ENCODE measurements around the gene MYH15.

MYH15 gene

GRCh38 chr3:108414007-108414406 is 96.4 kb downstream of the MYH15 start:
- DNase-seq (ENCODE audit: low spot score): no peak

GRCh38 chr3:108412121-108412750 is 98.2 kb downstream of the MYH15 start:
- DNase-seq (ENCODE audit: low spot score): no peak

GRCh38 chr3:108410531-108410984 is 99.8 kb downstream of the MYH15 start:
- DNase-seq (ENCODE audit: low spot score): no peak

- DNase-seq (ENCODE audit: low spot score): no peak
Observed at GRCh38 chr3:108409800-108410178, 100.6 kb downstream of the MYH15 start.

- no peak for DNase-seq (ENCODE audit: low spot score)
Observed at GRCh38 chr3:108408883-108409799, 101.3 kb downstream of the MYH15 start.

GRCh38 chr3:108407886-108408285 is 102.5 kb downstream of the MYH15 start:
- DNase-seq (ENCODE audit: low spot score): no peak

- DNase-seq (ENCODE audit: low spot score): peak; percentile 73
Observed at GRCh38 chr3:108406661-108407206, 103.7 kb downstream of the MYH15 start.

GRCh38 chr3:108406063-108406660 is 104.2 kb downstream of the MYH15 start:
- DNase-seq (ENCODE audit: low spot score): no peak

GRCh38 chr3:108404368-108404767 is 106.0 kb downstream of the MYH15 start:
- DNase-seq (ENCODE audit: low spot score): no peak

- no peak for DNase-seq (ENCODE audit: low spot score)
Observed at GRCh38 chr3:108403686-108404345, 106.6 kb downstream of the MYH15 start.

GRCh38 chr3:108403198-108403597 is 107.2 kb downstream of the MYH15 start:
- no peak for DNase-seq (ENCODE audit: low spot score)

GRCh38 chr3:108401836-108402235 is 108.6 kb downstream of the MYH15 start:
- DNase-seq (ENCODE audit: low spot score): no peak

- no peak for DNase-seq (ENCODE audit: low spot score)
Observed at GRCh38 chr3:108398510-108398909, 111.9 kb downstream of the MYH15 start.

GRCh38 chr3:108396336-108396735 is 114.1 kb downstream of the MYH15 start:
- no peak for DNase-seq (ENCODE audit: low spot score)

GRCh38 chr3:108394563-108394962 is 115.8 kb downstream of the MYH15 start:
- DNase-seq (ENCODE audit: low spot score): no peak

- no peak for DNase-seq (ENCODE audit: low spot score)
Observed at GRCh38 chr3:108394016-108394415, 116.4 kb downstream of the MYH15 start.

- DNase-seq (ENCODE audit: low spot score): no peak
Observed at GRCh38 chr3:108393128-108393900, 117.1 kb downstream of the MYH15 start.

GRCh38 chr3:108391917-108392593 is 118.3 kb downstream of the MYH15 start:
- no peak for DNase-seq (ENCODE audit: low spot score)

GRCh38 chr3:108389372-108389771 is 121.0 kb downstream of the MYH15 start:
- DNase-seq (ENCODE audit: low spot score): no peak

Measured in SW480 (cell line).